Daoy (cell line): ENCODE measurements around the gene NUP188. TPM values are rescaled to one million over a fixed set of nuclear protein-coding genes. Genes with fewer than 3 reads are reported as not detected.

Source experiments
- DNase-seq: peaks from one replicate; pipeline ENCODE4 v3.0.0-alpha.2; 2015; ENCODE audit warnings: low read depth
- total RNA-seq: library from RNA; depleted of rRNA; stranded (reverse); fragments of >200 nt; shearing (Covaris generic); gene quantifications from 2 replicates; pipeline ENCODE4 v1.2.3, GENCODE V29; 2014

Gene NUP188
- total RNA-seq, 1 experiment from 2014 or later: 73.7 TPM

- no peak for DNase-seq
Measured at GRCh38 chr9:129007766-129008468, 60.4 kb downstream of the NUP188 start.

GRCh38 chr9:129008469-129008965 is 61.0 kb downstream of the NUP188 start:
- no peak for DNase-seq

GRCh38 chr9:129008986-129009583 is 61.6 kb downstream of the NUP188 start:
- no peak for DNase-seq

GRCh38 chr9:129009584-129010141 is 62.2 kb downstream of the NUP188 start:
- DNase-seq: no peak

GRCh38 chr9:129010267-129010975 is 62.9 kb downstream of the NUP188 start:
- DNase-seq: no peak

- no peak for DNase-seq
Measured at GRCh38 chr9:129011170-129011569, 63.7 kb downstream of the NUP188 start.

GRCh38 chr9:129011761-129012181 is 64.3 kb downstream of the NUP188 start:
- DNase-seq: no peak

- DNase-seq: no peak
Measured at GRCh38 chr9:129012343-129012742, 64.8 kb downstream of the NUP188 start.

GRCh38 chr9:129012893-129013448 is 65.5 kb downstream of the NUP188 start:
- no peak for DNase-seq

- no peak for DNase-seq
Measured at GRCh38 chr9:129013674-129014073, 66.2 kb downstream of the NUP188 start.

- no peak for DNase-seq
Measured at GRCh38 chr9:129014124-129014523, 66.6 kb downstream of the NUP188 start.

- no peak for DNase-seq
Measured at GRCh38 chr9:129014608-129015007, 67.1 kb downstream of the NUP188 start.

GRCh38 chr9:129021091-129021490 is 73.6 kb downstream of the NUP188 start:
- no peak for DNase-seq

- no peak for DNase-seq
Measured at GRCh38 chr9:129022037-129022436, 74.5 kb downstream of the NUP188 start.

- DNase-seq: peak; percentile 89
Measured at GRCh38 chr9:129023036-129023907, 75.8 kb downstream of the NUP188 start.

GRCh38 chr9:129023908-129024233 is 76.4 kb downstream of the NUP188 start:
- DNase-seq: no peak

- DNase-seq: no peak
Measured at GRCh38 chr9:129026442-129027223, 79.1 kb downstream of the NUP188 start.

- no peak for DNase-seq
Measured at GRCh38 chr9:129027224-129027684, 79.8 kb downstream of the NUP188 start.

- DNase-seq: no peak
Measured at GRCh38 chr9:129027685-129028191, 80.2 kb downstream of the NUP188 start.
